ENCODE results near the gene CNOT10. TPM values are rescaled to one million over a fixed set of nuclear protein-coding genes. Genes with fewer than 3 reads are reported as not detected.
"Not testable (repeated sequence)": the region's sequence is repeated elsewhere in the genome, so short reads cannot be mapped to it uniquely, and the experiment has no call there.

Gene CNOT10
- total and polyA plus RNA-seq, 2 donors, result 28.9 to 41.6 TPM

DNA sequence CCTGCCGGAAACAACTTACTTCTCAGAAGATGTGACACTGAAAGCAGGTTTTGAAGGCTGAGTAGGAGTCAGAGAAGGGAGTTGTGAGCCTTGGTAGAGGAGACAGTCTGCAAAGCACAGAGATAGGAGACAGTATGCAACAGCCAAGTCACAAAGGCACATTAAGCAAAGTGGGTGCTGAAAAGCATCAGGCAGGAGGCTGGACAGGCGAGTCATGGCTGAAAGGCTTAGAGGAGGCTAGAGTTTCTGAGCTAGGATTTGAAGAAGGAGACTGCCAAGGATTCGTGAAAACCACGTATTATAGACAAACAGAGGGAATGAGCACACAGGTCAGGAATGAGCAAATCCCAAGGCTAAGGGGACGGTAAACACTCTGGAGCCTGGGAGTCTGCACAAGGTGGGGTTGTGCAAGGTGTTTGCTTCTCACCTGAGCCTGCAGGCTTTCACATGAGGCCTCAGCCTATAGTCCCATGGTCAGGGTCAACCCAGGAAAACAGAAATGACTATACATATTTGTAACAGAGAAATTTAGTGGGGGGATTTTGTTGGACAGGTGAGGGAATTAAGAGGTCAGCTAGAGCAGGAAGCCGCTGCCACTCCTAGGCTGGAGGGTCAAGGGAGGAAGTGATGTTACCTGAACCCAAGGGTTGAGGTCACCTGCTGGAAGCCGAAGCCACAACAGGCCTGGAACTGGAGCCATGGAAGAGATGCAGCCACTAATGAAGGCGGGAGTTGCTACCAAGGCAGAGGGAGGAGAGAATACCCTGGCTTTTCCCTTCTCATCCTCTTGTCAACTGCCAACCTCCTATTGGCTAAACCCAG is 109.7 kb downstream of the CNOT10 start:
- H3K9me3 ChIP-seq (ENCODE audit: control insufficient read depth in 2 of 2, insufficient read depth in 1 of 2, low read length in 1 of 2), result no peaks in the 10 kb centered on the region
- WGBS, result 96% methylated on average over 8 of the region's 8 CpGs
- DNase-seq (ENCODE audit: low read depth in 6 of 9, low spot score in 9 of 9), result no peak
- no peaks in the 10 kb centered on the region for H3K4me1 ChIP-seq (ENCODE audit: control insufficient read depth in 2 of 2, insufficient read depth in 2 of 2, low read length in 2 of 2)
- no peak overlapping the region for H3K4me3 ChIP-seq (ENCODE audit: low read length in 2 of 2)
- H3K36me3 ChIP-seq (ENCODE audit: control insufficient read depth in 2 of 2, insufficient read depth in 2 of 2, low read length in 1 of 2), result no peaks in the 10 kb centered on the region
- H3K27ac ChIP-seq (ENCODE audit: low read depth in 1 of 2, low read length in 1 of 2), result no peak overlapping the region
- no peaks in the 10 kb centered on the region for H3K27me3 ChIP-seq (ENCODE audit: control insufficient read depth in 2 of 2, insufficient read depth in 1 of 2, low read length in 1 of 2)

DNA sequence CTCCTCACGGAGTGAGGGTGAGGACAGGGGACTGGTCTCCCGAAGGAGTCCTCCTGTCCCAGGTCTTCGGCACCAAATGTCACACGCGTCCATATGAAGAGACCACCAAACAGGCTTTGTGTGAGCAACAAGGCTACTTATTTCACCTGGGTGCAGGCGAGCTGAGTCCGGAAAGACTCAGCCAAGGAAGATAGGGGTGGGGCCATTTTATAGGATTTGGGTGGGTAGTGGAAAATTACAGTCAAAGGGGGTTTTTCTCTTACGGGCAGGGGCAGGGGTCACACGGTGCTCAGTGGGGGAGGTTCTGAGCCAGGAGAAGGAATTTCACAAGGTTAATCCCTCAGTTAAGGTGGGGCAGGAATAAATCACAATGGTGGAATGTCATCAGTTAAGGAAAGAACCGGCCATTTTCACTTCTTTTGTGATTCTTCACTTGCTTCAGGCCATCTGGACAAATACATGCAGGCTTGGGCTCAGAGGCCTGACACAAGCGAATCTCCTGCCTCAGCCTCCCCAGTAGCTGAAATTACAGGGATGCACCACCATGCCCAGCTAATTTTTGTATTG is 111.5 kb downstream of the CNOT10 start:
- not testable (repeated sequence) for H3K36me3 ChIP-seq (ENCODE audit: control insufficient read depth in 2 of 2, insufficient read depth in 2 of 2, low read length in 1 of 2); H3K27me3 ChIP-seq (ENCODE audit: control insufficient read depth in 2 of 2, insufficient read depth in 1 of 2, low read length in 1 of 2); H3K4me1 ChIP-seq (ENCODE audit: control insufficient read depth in 2 of 2, insufficient read depth in 2 of 2, low read length in 2 of 2); H3K4me3 ChIP-seq (ENCODE audit: low read length in 2 of 2); H3K27ac ChIP-seq (ENCODE audit: low read depth in 1 of 2, low read length in 1 of 2); H3K9me3 ChIP-seq (ENCODE audit: control insufficient read depth in 2 of 2, insufficient read depth in 1 of 2, low read length in 1 of 2); DNase-seq (ENCODE audit: low read depth in 6 of 9, low spot score in 9 of 9)
- 95% methylated on average over 11 of the region's 11 CpGs for WGBS

DNA sequence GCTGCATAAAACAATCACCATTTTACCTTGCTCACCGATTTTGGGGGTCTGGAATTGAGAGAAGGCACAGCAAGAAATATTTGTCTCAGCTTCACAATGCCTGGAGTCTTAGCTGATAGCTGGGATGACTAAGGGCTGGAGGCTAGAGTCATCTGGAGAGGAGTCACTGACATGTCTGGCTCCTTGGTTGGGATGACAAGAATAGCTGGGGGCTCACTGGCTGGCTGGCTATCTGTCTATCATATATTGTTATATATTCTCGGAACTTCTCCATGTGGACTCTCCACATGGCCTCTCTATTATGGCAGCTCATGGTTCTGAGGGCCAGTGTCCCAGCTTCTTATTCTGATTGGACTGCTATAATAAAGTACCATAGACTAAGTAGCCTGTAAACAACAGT is 112.8 kb downstream of the CNOT10 start:
- Histone ChIP-seq H3K36me3 (ENCODE audit: control insufficient read depth in 2 of 2, insufficient read depth in 2 of 2, low read length in 1 of 2) (no peaks in the 10 kb centered on the region), H3K4me1 (ENCODE audit: control insufficient read depth in 2 of 2, insufficient read depth in 2 of 2, low read length in 2 of 2) (no peaks in the 10 kb centered on the region), H3K27ac (ENCODE audit: low read depth in 1 of 2, low read length in 1 of 2) (no peak overlapping the region), H3K9me3 (ENCODE audit: control insufficient read depth in 2 of 2, insufficient read depth in 1 of 2, low read length in 1 of 2) (no peaks in the 10 kb centered on the region), H3K27me3 (ENCODE audit: control insufficient read depth in 2 of 2, insufficient read depth in 1 of 2, low read length in 1 of 2) (no peaks in the 10 kb centered on the region), H3K4me3 (ENCODE audit: low read length in 2 of 2) (no peak overlapping the region)
- 94% methylated on average over 2 of the region's 2 CpGs for WGBS
- DNase-seq (ENCODE audit: low read depth in 6 of 9, low spot score in 9 of 9), result no peak

DNA sequence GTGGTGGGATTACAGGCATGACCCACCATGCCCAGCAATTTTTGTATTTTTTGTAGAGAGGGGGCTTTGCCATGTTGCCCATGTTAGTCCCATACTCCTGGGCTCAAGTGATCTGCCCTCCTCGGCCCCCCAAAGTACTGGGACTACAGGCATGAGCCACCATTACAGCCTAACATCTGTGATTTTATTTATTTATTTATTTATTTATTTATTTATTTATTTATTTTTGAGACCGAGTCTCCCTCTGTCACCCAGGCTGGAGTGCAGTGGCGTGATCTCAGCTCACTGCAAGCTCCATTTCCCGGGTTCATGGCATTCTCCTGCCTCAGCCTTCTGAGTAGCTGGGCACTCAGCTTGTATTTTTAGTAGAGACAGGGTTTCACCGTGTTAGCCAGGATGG is 116.5 kb downstream of the CNOT10 start:
- H3K27me3 ChIP-seq (ENCODE audit: control insufficient read depth in 2 of 2, insufficient read depth in 1 of 2, low read length in 1 of 2); H3K36me3 ChIP-seq (ENCODE audit: control insufficient read depth in 2 of 2, insufficient read depth in 2 of 2, low read length in 1 of 2); H3K4me1 ChIP-seq (ENCODE audit: control insufficient read depth in 2 of 2, insufficient read depth in 2 of 2, low read length in 2 of 2); H3K9me3 ChIP-seq (ENCODE audit: control insufficient read depth in 2 of 2, insufficient read depth in 1 of 2, low read length in 1 of 2); H3K27ac ChIP-seq (ENCODE audit: low read depth in 1 of 2, low read length in 1 of 2); DNase-seq (ENCODE audit: low read depth in 6 of 9, low spot score in 9 of 9); H3K4me3 ChIP-seq (ENCODE audit: low read length in 2 of 2): not testable (repeated sequence)
- 98% methylated on average over 5 of the region's 5 CpGs for WGBS

DNA sequence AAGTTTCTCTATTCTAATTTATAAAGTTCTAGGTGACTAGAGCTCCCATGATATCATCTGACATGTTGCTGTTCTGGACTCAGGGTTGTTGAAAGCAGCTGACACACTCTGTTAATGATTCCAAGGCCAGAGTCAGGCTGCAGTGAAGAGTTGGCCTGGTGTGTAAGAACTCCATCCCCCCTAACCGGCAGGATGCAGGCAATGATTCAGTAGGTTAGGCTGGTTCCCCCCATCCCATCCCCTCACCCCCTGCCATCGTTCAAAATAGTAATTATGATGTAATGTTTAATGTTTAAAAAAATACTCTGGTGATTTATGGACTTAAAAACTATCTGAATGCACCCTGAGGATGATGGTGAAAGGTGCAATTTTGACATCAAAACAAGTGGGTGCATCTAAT is 128.2 kb downstream of the CNOT10 start:
- Histone ChIP-seq H3K27me3 (ENCODE audit: control insufficient read depth in 2 of 2, insufficient read depth in 1 of 2, low read length in 1 of 2) (peaks cover 29 to 37% of the 10 kb centered on the region in 2 donors), H3K4me3 (ENCODE audit: low read length in 2 of 2) (no peak overlapping the region), H3K36me3 (ENCODE audit: control insufficient read depth in 2 of 2, insufficient read depth in 2 of 2, low read length in 1 of 2) (no peaks in the 10 kb centered on the region), H3K9me3 (ENCODE audit: control insufficient read depth in 2 of 2, insufficient read depth in 1 of 2, low read length in 1 of 2) (peaks cover 0 to 4% of the 10 kb centered on the region in 2 donors), H3K27ac (ENCODE audit: low read depth in 1 of 2, low read length in 1 of 2) (no peak overlapping the region), H3K4me1 (ENCODE audit: control insufficient read depth in 2 of 2, insufficient read depth in 2 of 2, low read length in 2 of 2) (peaks cover 3 to 18% of the 10 kb centered on the region in 2 donors)
- DNase-seq (ENCODE audit: low read depth in 6 of 9, low spot score in 9 of 9), result no peak
- 39% methylated on average over 2 of the region's 2 CpGs for WGBS

DNA sequence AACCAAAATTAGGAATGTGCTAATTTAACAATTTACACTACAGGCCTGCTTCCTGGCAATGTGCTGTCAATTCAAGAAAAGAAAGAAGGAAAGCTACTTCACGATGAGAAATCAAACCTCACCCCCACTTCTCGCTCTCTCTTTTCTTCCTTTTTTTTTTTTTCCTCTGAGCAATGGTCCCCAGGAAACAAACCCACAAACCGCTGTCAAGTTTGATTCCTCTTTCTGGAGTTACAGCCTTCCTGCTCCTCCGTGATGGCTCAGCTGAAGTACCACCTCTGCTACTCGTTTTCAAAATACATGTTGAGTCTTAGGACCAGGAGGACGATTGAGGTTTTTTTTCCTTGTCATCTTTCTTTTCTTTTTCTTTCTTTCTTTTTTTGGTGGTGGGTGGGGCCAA is 129.4 kb downstream of the CNOT10 start:
- peak in 1 of 9 donors; percentile 15 for DNase-seq (ENCODE audit: low read depth in 6 of 9, low spot score in 9 of 9)
- H3K27ac ChIP-seq (ENCODE audit: low read depth in 1 of 2, low read length in 1 of 2), result no peak overlapping the region
- no peak overlapping the region for H3K4me3 ChIP-seq (ENCODE audit: low read length in 2 of 2)
- H3K36me3 ChIP-seq (ENCODE audit: control insufficient read depth in 2 of 2, insufficient read depth in 2 of 2, low read length in 1 of 2), result no peaks in the 10 kb centered on the region
- peaks cover 0 to 8% of the 10 kb centered on the region in 2 donors for H3K9me3 ChIP-seq (ENCODE audit: control insufficient read depth in 2 of 2, insufficient read depth in 1 of 2, low read length in 1 of 2)
- H3K27me3 ChIP-seq (ENCODE audit: control insufficient read depth in 2 of 2, insufficient read depth in 1 of 2, low read length in 1 of 2), result peaks cover 41 to 49% of the 10 kb centered on the region in 2 donors
- WGBS, result 7% methylated on average over 6 of the region's 6 CpGs
- H3K4me1 ChIP-seq (ENCODE audit: control insufficient read depth in 2 of 2, insufficient read depth in 2 of 2, low read length in 2 of 2), result peaks cover 3 to 18% of the 10 kb centered on the region in 2 donors

DNA sequence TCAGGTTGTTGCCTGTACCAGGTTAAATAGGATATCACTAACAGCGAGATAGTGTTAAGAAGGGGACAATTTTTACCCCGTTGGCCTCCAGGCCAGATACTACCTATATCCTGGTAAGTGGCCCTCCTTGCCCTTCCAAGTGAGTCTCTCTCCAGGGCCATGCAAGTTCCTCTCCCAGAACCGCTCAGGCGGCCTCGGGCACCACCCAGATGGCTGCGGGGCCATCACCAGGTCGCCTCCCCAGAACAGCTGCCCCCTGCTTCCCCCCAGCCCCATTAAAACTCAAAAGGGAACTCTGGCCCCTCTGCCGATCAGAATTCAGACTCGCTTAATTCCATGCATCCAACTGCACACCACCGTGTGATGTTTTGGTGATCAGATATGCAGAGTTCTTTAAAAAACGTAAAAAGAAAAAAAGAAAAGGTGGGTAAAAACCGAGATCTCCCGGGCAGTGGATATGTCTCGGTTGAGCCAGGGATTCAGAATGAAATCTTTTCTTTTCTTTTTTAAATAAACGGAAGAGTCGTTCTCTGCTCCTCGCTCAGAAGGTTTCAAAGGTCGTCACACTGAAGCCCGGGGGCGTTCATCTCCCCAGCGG is 131.0 kb downstream of the CNOT10 start:
- peak overlapping the region in 1 of 2 donors; percentile 55 for H3K4me3 ChIP-seq (ENCODE audit: low read length in 2 of 2)
- H3K4me1 ChIP-seq (ENCODE audit: control insufficient read depth in 2 of 2, insufficient read depth in 2 of 2, low read length in 2 of 2), result peaks cover 3 to 18% of the 10 kb centered on the region in 2 donors
- no peaks in the 10 kb centered on the region for H3K36me3 ChIP-seq (ENCODE audit: control insufficient read depth in 2 of 2, insufficient read depth in 2 of 2, low read length in 1 of 2)
- H3K27me3 ChIP-seq (ENCODE audit: control insufficient read depth in 2 of 2, insufficient read depth in 1 of 2, low read length in 1 of 2), result peaks cover 56 to 63% of the 10 kb centered on the region in 2 donors
- peak in 1 of 9 donors; percentile 5 for DNase-seq (ENCODE audit: low read depth in 6 of 9, low spot score in 9 of 9)
- peaks cover 0 to 15% of the 10 kb centered on the region in 2 donors for H3K9me3 ChIP-seq (ENCODE audit: control insufficient read depth in 2 of 2, insufficient read depth in 1 of 2, low read length in 1 of 2)
- no peak overlapping the region for H3K27ac ChIP-seq (ENCODE audit: low read depth in 1 of 2, low read length in 1 of 2)
- 21% methylated on average over 21 of the region's 21 CpGs for WGBS

DNA sequence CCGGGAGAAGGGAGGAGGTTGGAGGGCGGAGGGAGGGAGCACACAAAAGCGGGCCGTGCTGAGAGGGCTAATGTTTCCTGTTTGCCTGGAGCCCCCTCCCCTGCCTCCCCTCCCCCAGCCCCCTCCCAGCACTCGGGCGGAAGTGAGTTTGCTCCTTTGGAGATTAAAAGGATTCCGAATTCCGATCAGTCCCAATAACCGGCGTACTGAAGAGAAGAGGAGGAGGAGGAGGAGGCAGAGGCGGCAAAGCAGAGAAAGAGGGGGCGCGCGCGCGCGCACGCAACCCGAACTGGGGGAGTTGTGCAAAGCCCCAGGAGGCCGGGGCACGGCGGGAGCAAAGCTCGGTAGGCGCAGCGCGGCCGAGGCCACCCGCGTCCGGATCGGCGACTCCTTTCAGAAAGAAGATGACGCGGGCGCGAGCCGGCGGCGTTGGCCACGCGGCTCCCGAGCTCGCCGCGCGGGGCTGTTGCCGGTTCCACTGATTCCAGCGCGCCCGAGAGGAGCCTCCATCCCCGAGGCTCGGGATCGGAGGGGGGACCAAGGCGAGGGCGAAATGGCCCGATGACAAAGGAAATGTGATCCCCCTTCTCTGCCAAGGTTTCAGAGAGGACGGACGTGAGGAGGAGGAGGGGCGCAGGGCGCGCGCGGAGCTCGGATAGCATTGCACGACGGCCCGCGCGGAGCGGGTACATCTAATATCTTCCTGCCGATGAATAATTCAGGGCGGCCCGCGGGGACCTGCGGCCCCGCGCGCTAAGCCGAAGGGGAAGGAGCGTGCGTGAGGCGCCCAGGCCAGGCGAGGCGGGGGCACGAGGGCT is 131.7 kb downstream of the CNOT10 start:
- Histone ChIP-seq H3K27ac (ENCODE audit: low read depth in 1 of 2, low read length in 1 of 2) (no peak overlapping the region), H3K4me3 (ENCODE audit: low read length in 2 of 2) (peak overlapping the region; percentile 30 to 55), H3K9me3 (ENCODE audit: control insufficient read depth in 2 of 2, insufficient read depth in 1 of 2, low read length in 1 of 2) (peaks cover 0 to 15% of the 10 kb centered on the region in 2 donors), H3K27me3 (ENCODE audit: control insufficient read depth in 2 of 2, insufficient read depth in 1 of 2, low read length in 1 of 2) (peaks cover 56 to 70% of the 10 kb centered on the region in 2 donors), H3K4me1 (ENCODE audit: control insufficient read depth in 2 of 2, insufficient read depth in 2 of 2, low read length in 2 of 2) (peaks cover 3 to 18% of the 10 kb centered on the region in 2 donors), H3K36me3 (ENCODE audit: control insufficient read depth in 2 of 2, insufficient read depth in 2 of 2, low read length in 1 of 2) (no peaks in the 10 kb centered on the region)
- DNase-seq (ENCODE audit: low read depth in 6 of 9, low spot score in 9 of 9), result peak in 2 of 9 donors; percentile 25 to 55
- WGBS, result under 1% methylated on average over 85 of the region's 85 CpGs

All from thymus (tissue), 11 donors.